Measurements from ENCODE around the gene FCER2. TPM values are rescaled to one million over a fixed set of nuclear protein-coding genes. Genes with fewer than 3 reads are reported as not detected.

The FCER2 gene
- total RNA-seq, 1 donor from 2014 or later, result not detected

- H3K4me3 ChIP-seq (ENCODE audit: low read depth, low read length), result no peak overlapping the region
- DNase-seq (ENCODE audit: low read depth), result no peak
- no peak for TF ChIP-seq CTCF (conservative IDR thresholded peaks at IDR 0.05; ENCODE audit: low read depth, low read length)
Measured at GRCh38 chr19:7729211-7729610, 27.3 kb upstream of the FCER2 start.

- H3K4me3 ChIP-seq (ENCODE audit: low read depth, low read length), result no peak overlapping the region
- DNase-seq (ENCODE audit: low read depth), result no peak
- no peak for TF ChIP-seq CTCF (conservative IDR thresholded peaks at IDR 0.05; ENCODE audit: low read depth, low read length)
Measured at GRCh38 chr19:7725791-7726190, 23.9 kb upstream of the FCER2 start.

GRCh38 chr19:7722231-7722651 lies 20.3 kb upstream of the FCER2 start:
- TF ChIP-seq CTCF (conservative IDR thresholded peaks at IDR 0.05; ENCODE audit: low read depth, low read length), result no peak
- no peak for DNase-seq (ENCODE audit: low read depth)
- H3K4me3 ChIP-seq (ENCODE audit: low read depth, low read length), result no peak overlapping the region

- H3K4me3 ChIP-seq (ENCODE audit: low read depth, low read length), result no peak overlapping the region
- DNase-seq (ENCODE audit: low read depth), result no peak
- TF ChIP-seq CTCF (conservative IDR thresholded peaks at IDR 0.05; ENCODE audit: low read depth, low read length), result no peak
Measured at GRCh38 chr19:7720351-7720750, 18.4 kb upstream of the FCER2 start.

- no peak for DNase-seq (ENCODE audit: low read depth)
- H3K4me3 ChIP-seq (ENCODE audit: low read depth, low read length), result no peak overlapping the region
- no peak for TF ChIP-seq CTCF (conservative IDR thresholded peaks at IDR 0.05; ENCODE audit: low read depth, low read length)
Measured at GRCh38 chr19:7718668-7719067, 16.7 kb upstream of the FCER2 start.

- no peak for TF ChIP-seq CTCF (conservative IDR thresholded peaks at IDR 0.05; ENCODE audit: low read depth, low read length)
- DNase-seq (ENCODE audit: low read depth), result no peak
- H3K4me3 ChIP-seq (ENCODE audit: low read depth, low read length), result no peak overlapping the region
Measured at GRCh38 chr19:7716762-7717161, 14.8 kb upstream of the FCER2 start.

GRCh38 chr19:7715671-7716070 lies 13.7 kb upstream of the FCER2 start:
- TF ChIP-seq CTCF (conservative IDR thresholded peaks at IDR 0.05; ENCODE audit: low read depth, low read length), result no peak
- no peak for DNase-seq (ENCODE audit: low read depth)
- H3K4me3 ChIP-seq (ENCODE audit: low read depth, low read length), result no peak overlapping the region

All from epithelial cell of proximal tubule (primary cell).